SK-N-SH (cell line): ENCODE measurements around the gene SH3PXD2B. TPM values are rescaled to one million over a fixed set of nuclear protein-coding genes. Genes with fewer than 3 reads are reported as not detected.

ENCODE experiments used
- CTCF ChIA-PET: fragments of 300-600, 350-600 bp; formaldehyde crosslinking; extraction: SDS; loops from one replicate; lab custom pipeline; 2021; lab: Yijun Ruan, JAX
- POLR2A ChIA-PET: fragments of 350-600 bp; sonication (Branson Sonifier 250); formaldehyde crosslinking; extraction: SDS; loops from one replicate; lab custom pipeline; 2020; ENCODE audit warnings: antibody characterized with exemption, inconsistent platforms; lab: Yijun Ruan, JAX
- DNase-seq: peaks from one replicate; pipeline ENCODE4 v3.0.0; 2012
- H2AFZ ChIP-seq: fragments of 200-600 bp; sonication (generic); 2 replicates; pipeline ENCODE4 v1.8.1; 2016; ENCODE audit warnings: antibody characterized with exemption, mild to moderate bottlenecking, low read depth
- H3F3A ChIP-seq: fragments of 200-600 bp; sonication (generic); replicated peaks from 2 replicates; pipeline ENCODE3; 2016; ENCODE audit warnings: antibody characterized with exemption, mild to moderate bottlenecking; ENCODE audit not compliant: insufficient read depth
- H3K27ac ChIP-seq, 2 experiments: fragments of 200-500 bp in 1 of 2; fragments of 200-600 bp in 1 of 2; sonication (Bioruptor generic) in 1 of 2; sonication (generic), shearing (Covaris generic) in 1 of 2; 2 replicates each; pipeline versions ENCODE4 v1.5.1 to v1.6.1; 2014 to 2016; ENCODE audit warnings: low read depth in 2 of 2, inconsistent platforms in 1 of 2, low read length in 1 of 2, mild to moderate bottlenecking in 1 of 2, mixed read lengths in 1 of 2
- H3K27me3 ChIP-seq: fragments of 200-600 bp; sonication (generic), shearing (Covaris generic); 2 replicates; pipeline ENCODE4 v1.6.1; 2016; ENCODE audit warnings: mixed run types; ENCODE audit not compliant: insufficient read depth
- H3K36me3 ChIP-seq, 2 experiments: fragments of 200-500 bp in 1 of 2; fragments of 200-600 bp in 1 of 2; sonication (Bioruptor generic) in 1 of 2; sonication (generic) in 1 of 2; replicated peaks in 1 of 2; 2 replicates each; pipeline versions ENCODE3 to v1.5.1; 2014 to 2016; ENCODE audit warnings: low read length in 1 of 2, mild to moderate bottlenecking in 1 of 2; ENCODE audit not compliant: insufficient read depth in 2 of 2, control insufficient read depth in 1 of 2
- H3K4me1 ChIP-seq, 2 experiments: fragments of 200-500 bp in 1 of 2; fragments of 200-600 bp in 1 of 2; sonication (Bioruptor generic) in 1 of 2; sonication (generic), shearing (Covaris generic) in 1 of 2; 2 replicates each; pipeline versions ENCODE4 v1.5.1 to v1.6.1; 2014 to 2016; ENCODE audit warnings: low read depth in 1 of 2, low read length in 1 of 2, mixed run types in 1 of 2; ENCODE audit not compliant: insufficient read depth in 2 of 2, control insufficient read depth in 1 of 2
- H3K4me2 ChIP-seq: fragments of 200-600 bp; sonication (generic), shearing (Covaris generic); 2 replicates; pipeline ENCODE4 v1.6.1; 2017; ENCODE audit warnings: mixed run types
- H3K4me3 ChIP-seq, 2 experiments: fragments of 200-500 bp in 1 of 2; fragments of 200-600 bp in 1 of 2; sonication (Bioruptor generic) in 1 of 2; sonication (generic), shearing (Covaris generic) in 1 of 2; 2 replicates each; pipeline versions ENCODE4 v1.5.1 to v1.8.1; 2014 to 2016; ENCODE audit warnings: low read depth in 2 of 2, inconsistent platforms in 1 of 2, low read length in 1 of 2, mild to moderate bottlenecking in 1 of 2, mixed read lengths in 1 of 2, moderate library complexity in 1 of 2
- H3K79me2 ChIP-seq: fragments of 200-600 bp; sonication (generic); 2 replicates; pipeline ENCODE4 v1.8.1; 2017; ENCODE audit warnings: mild to moderate bottlenecking; ENCODE audit not compliant: insufficient read depth
- H3K9ac ChIP-seq: fragments of 200-600 bp; sonication (generic); 2 replicates; pipeline ENCODE4 v1.6.1; 2017; ENCODE audit warnings: mixed run types
- H3K9me2 ChIP-seq: fragments of 200-600 bp; sonication (generic); 2 replicates; pipeline ENCODE4 v1.6.1; 2017; ENCODE audit warnings: mixed run types
- H3K9me3 ChIP-seq: fragments of 200-600 bp; sonication (generic); 2 replicates; pipeline ENCODE4 v1.6.1; 2017; ENCODE audit warnings: mixed run types, mild to moderate bottlenecking, moderate library complexity
- H4K20me1 ChIP-seq: fragments of 200-600 bp; sonication (generic); 2 replicates; pipeline ENCODE4 v1.6.1; 2017; ENCODE audit warnings: mild to moderate bottlenecking, mixed run types; ENCODE audit not compliant: insufficient read depth
- EZH2phosphoT487 ChIP-seq: fragments of 200-600 bp; sonication (generic); IDR thresholded peaks from 2 replicates; pipeline ENCODE4 v1.6.1; 2017; ENCODE audit warnings: low read depth, mixed run types, mild to moderate bottlenecking, antibody characterized with exemption, moderate library complexity, borderline replicate concordance
- FOSL2 ChIP-seq: IDR thresholded peaks from 2 replicates; pipeline ENCODE4 v1.4.0; 2012; ENCODE audit warnings: low read depth, mild to moderate bottlenecking, moderate library complexity, borderline replicate concordance
- MAX ChIP-seq: IDR thresholded peaks from 2 replicates; pipeline ENCODE4 v1.4.0; 2012; ENCODE audit warnings: low read depth
- MEF2A ChIP-seq: IDR thresholded peaks from 2 replicates; pipeline ENCODE4 v1.4.0; 2012; ENCODE audit warnings: low read depth, borderline replicate concordance
- MXI1 ChIP-seq: IDR thresholded peaks from 2 replicates; pipeline ENCODE4 v1.6.1; 2012; ENCODE audit warnings: mild to moderate bottlenecking, low read depth, low read length, improper control_type of control experiment
- NRF1 ChIP-seq: IDR thresholded peaks from 2 replicates; pipeline ENCODE4 v1.6.1; 2012; ENCODE audit warnings: low read depth, mild to moderate bottlenecking, low read length
- RAD21 ChIP-seq: IDR thresholded peaks from 2 replicates; pipeline ENCODE4 v1.6.1; 2012; ENCODE audit warnings: mild to moderate bottlenecking, low read length
- RFX5 ChIP-seq: IDR thresholded peaks from 2 replicates; pipeline ENCODE4 v1.6.1; 2012; ENCODE audit warnings: mild to moderate bottlenecking, improper control_type of control experiment, low read length
- SMC3 ChIP-seq: IDR thresholded peaks from 2 replicates; pipeline ENCODE4 v1.6.1; 2012; ENCODE audit warnings: low read depth, low read length, improper control_type of control experiment
- TCF12 ChIP-seq: IDR thresholded peaks from 2 replicates; pipeline ENCODE4 v1.4.0; 2012
- USF1 ChIP-seq: IDR thresholded peaks from 2 replicates; pipeline ENCODE4 v1.4.0; 2012; ENCODE audit warnings: low read depth, borderline replicate concordance
- WGBS: methylation state at CpG from one replicate; pipeline ENCODE4 v1.1.6; 2017; ENCODE audit warnings: low lambda C conversion rate; 5-methylcytosine and 5-hydroxymethylcytosine counted together
- polyA plus RNA-seq, 3 experiments: library from polyadenylated mRNA; depleted of rRNA; stranded (reverse); fragments of >200 nt; gene quantifications; 2 replicates each; pipeline ENCODE4 v1.2.3, GENCODE V29; 2012
- TF ChIP-seq, protein P1 (sequence below): fragments of 150-350 bp; IDR thresholded peaks from 2 replicates; pipeline ENCODE4 v1.6.1; 2017; ENCODE audit warnings: antibody characterized with exemption, low read length, low read depth, borderline replicate concordance
- TF ChIP-seq, protein P2 (sequence below): fragments of 150-350 bp; IDR thresholded peaks from 2 replicates; pipeline ENCODE4 v1.6.1; 2016; ENCODE audit warnings: mild to moderate bottlenecking, low read depth, low read length
- TF ChIP-seq, protein P3 (sequence below): IDR thresholded peaks from 2 replicates; pipeline ENCODE4 v1.6.1; 2012; ENCODE audit warnings: mild to moderate bottlenecking, low read depth, low read length, moderate library complexity

SH3PXD2B gene
- polyA plus RNA-seq, 1 of the 3 experiments (the other 2 are of a cell fraction), result 15.0 TPM

DNA sequence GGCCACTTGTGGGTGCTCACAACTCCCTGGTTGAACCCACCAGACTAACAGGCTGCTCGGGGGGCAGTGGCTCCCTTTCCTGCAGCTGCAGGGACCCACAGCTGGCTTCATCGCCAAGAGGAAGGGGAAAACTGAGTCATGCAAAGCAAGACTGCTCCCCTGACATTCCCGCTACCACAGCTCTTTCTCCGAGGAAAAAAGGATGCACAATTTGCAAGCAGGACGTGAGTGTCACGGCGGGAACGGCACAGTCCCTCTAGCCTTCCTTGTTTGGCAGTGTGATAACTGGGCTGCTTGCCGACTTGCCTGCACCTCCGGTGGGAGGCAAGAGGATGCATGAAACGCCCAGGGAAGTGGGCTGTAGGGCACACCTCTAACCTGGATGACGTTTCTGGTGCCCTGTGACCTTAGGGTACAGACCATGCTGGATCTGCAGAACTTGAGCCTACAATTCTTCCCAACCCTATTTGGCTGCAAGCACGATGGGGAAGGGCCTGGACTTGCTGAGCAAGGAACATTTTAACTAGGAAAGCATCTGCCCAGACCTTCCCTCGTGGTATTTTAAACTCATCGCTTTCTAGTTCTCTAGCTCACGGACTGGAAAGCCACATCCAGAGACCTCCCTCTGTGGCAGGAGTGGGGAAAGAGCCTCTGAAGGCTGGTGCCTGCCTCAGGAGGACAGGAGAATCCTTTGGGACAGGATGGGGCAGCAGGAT, 7.8 kb downstream of the SH3PXD2B start:
- no peak overlapping the region for H3K27ac ChIP-seq
- peak; percentile 54 for DNase-seq
- WGBS, result 84% methylated on average over 10 of the region's 16 CpGs
- H3K9me3 ChIP-seq, result no peaks in the 10 kb centered on the region
- TF ChIP-seq MXI1 (no peak), FOSL2 (no peak), MEF2A (no peak), TCF12 (no peak), RAD21 (no peak), EZH2phosphoT487 (no peak), SMC3 (no peak), MAX (no peak), NRF1 (no peak), RFX5 (no peak), USF1 (no peak)
- TF ChIP-seq, protein P1, sequence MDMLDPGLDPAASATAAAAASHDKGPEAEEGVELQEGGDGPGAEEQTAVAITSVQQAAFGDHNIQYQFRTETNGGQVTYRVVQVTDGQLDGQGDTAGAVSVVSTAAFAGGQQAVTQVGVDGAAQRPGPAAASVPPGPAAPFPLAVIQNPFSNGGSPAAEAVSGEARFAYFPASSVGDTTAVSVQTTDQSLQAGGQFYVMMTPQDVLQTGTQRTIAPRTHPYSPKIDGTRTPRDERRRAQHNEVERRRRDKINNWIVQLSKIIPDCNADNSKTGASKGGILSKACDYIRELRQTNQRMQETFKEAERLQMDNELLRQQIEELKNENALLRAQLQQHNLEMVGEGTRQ, result no peak
- TF ChIP-seq, protein P2, sequence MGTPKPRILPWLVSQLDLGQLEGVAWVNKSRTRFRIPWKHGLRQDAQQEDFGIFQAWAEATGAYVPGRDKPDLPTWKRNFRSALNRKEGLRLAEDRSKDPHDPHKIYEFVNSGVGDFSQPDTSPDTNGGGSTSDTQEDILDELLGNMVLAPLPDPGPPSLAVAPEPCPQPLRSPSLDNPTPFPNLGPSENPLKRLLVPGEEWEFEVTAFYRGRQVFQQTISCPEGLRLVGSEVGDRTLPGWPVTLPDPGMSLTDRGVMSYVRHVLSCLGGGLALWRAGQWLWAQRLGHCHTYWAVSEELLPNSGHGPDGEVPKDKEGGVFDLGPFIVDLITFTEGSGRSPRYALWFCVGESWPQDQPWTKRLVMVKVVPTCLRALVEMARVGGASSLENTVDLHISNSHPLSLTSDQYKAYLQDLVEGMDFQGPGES, result no peak
- TF ChIP-seq, protein P3, sequence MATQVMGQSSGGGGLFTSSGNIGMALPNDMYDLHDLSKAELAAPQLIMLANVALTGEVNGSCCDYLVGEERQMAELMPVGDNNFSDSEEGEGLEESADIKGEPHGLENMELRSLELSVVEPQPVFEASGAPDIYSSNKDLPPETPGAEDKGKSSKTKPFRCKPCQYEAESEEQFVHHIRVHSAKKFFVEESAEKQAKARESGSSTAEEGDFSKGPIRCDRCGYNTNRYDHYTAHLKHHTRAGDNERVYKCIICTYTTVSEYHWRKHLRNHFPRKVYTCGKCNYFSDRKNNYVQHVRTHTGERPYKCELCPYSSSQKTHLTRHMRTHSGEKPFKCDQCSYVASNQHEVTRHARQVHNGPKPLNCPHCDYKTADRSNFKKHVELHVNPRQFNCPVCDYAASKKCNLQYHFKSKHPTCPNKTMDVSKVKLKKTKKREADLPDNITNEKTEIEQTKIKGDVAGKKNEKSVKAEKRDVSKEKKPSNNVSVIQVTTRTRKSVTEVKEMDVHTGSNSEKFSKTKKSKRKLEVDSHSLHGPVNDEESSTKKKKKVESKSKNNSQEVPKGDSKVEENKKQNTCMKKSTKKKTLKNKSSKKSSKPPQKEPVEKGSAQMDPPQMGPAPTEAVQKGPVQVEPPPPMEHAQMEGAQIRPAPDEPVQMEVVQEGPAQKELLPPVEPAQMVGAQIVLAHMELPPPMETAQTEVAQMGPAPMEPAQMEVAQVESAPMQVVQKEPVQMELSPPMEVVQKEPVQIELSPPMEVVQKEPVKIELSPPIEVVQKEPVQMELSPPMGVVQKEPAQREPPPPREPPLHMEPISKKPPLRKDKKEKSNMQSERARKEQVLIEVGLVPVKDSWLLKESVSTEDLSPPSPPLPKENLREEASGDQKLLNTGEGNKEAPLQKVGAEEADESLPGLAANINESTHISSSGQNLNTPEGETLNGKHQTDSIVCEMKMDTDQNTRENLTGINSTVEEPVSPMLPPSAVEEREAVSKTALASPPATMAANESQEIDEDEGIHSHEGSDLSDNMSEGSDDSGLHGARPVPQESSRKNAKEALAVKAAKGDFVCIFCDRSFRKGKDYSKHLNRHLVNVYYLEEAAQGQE, result no peak
- H4K20me1 ChIP-seq, result peaks cover 100% of the 10 kb centered on the region
- 0 out of 2 replicates have a peak overlapping the region, but pooled peaks have one; percentile 10 for H3K4me2 ChIP-seq
- H3K79me2 ChIP-seq, result peaks cover 100% of the 10 kb centered on the region
- H3K4me3 ChIP-seq, result no peak overlapping the region
- no peak overlapping the region for H2AFZ ChIP-seq
- no peak overlapping the region for H3K9ac ChIP-seq
- no peaks in the 10 kb centered on the region for H3K27me3 ChIP-seq
- H3K4me1 ChIP-seq, result peaks cover 17 to 38% of the 10 kb centered on the region in 2 experiments; a peak in 3 of 4 replicates
- H3K36me3 ChIP-seq, result peaks cover 8 to 9% of the 10 kb centered on the region in 2 experiments
- H3K9me2 ChIP-seq, result no peaks in the 10 kb centered on the region
- peaks cover 12% of the 10 kb centered on the region for H3F3A ChIP-seq
- POLR2A ChIA-PET, result interaction anchor here (0.6 to 0.9 kb wide), 2 partner anchors 9 to 318 kb away, joined by 3 read pairs; no protein-coding TSS in a partner anchor
- CTCF ChIA-PET, result interaction anchor here (1.1 to 1.4 kb wide), 2 partner anchors 9 to 153 kb away, joined by 3 to 4 read pairs; no protein-coding TSS in a partner anchor
